C4-2B (cell line): ENCODE data around the gene CEP83.
"Not testable (repeated sequence)": the region's sequence is repeated elsewhere in the genome, so short reads cannot be mapped to it uniquely, and the experiment has no call there.

Source experiments
- H3K27ac ChIP-seq: fragments of 450-650 bp; 2 replicates; pipeline ENCODE4 v1.5.1; 2017
- ZFX ChIP-seq: fragments of 450-650 bp; IDR thresholded peaks from 2 replicates; pipeline ENCODE4 v1.6.1; 2017
- TF ChIP-seq, protein P1 (sequence below): fragments of 450-650 bp; conservative IDR thresholded peaks from 2 replicates; pipeline ENCODE4 v1.5.1; 2017; ENCODE audit warnings: mild to moderate bottlenecking

The CEP83 gene

DNA sequence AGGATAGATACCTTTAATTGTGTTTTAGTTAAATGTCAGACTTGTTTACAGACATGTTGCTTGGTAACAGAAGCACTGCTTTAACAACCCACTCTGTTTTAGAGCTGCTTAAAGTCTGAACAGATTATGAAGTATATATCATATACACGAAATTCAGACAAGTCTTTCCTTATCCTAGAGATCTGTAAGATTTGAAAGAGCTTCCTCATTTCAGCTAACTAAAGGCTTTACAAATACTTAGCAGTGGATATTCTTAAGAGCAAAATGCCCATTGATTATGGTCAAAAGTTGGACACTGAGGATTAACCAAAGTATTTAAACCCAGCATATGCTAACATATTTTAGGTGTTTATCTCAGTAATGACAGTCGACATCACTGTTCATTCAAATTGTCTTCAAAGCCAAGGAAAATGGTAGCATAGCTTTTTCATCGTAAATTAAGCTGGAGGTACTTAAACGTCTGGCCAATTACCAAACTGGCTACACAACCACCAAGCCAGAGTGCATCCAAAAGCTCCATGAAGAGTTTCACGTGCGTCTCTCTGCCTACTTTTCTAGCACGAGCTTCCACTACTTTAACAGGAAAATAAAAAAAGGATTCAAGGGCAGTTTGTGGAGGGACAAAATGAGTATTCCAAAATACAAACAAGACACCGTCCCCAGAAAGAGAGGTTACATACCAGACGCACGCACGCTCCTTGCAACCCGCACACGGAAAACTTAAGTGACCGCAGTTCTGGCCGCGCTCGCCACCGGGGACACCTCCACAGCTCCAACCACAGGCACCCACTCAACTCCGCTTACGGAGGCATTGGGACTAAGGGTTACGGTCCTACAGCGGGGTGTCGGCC is 565 bp downstream of the CEP83 start:
- TF ChIP-seq, protein P1, sequence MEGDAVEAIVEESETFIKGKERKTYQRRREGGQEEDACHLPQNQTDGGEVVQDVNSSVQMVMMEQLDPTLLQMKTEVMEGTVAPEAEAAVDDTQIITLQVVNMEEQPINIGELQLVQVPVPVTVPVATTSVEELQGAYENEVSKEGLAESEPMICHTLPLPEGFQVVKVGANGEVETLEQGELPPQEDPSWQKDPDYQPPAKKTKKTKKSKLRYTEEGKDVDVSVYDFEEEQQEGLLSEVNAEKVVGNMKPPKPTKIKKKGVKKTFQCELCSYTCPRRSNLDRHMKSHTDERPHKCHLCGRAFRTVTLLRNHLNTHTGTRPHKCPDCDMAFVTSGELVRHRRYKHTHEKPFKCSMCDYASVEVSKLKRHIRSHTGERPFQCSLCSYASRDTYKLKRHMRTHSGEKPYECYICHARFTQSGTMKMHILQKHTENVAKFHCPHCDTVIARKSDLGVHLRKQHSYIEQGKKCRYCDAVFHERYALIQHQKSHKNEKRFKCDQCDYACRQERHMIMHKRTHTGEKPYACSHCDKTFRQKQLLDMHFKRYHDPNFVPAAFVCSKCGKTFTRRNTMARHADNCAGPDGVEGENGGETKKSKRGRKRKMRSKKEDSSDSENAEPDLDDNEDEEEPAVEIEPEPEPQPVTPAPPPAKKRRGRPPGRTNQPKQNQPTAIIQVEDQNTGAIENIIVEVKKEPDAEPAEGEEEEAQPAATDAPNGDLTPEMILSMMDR, result no peak
- no peak for TF ChIP-seq ZFX
- H3K27ac ChIP-seq, result peak overlapping the region; percentile 78

DNA sequence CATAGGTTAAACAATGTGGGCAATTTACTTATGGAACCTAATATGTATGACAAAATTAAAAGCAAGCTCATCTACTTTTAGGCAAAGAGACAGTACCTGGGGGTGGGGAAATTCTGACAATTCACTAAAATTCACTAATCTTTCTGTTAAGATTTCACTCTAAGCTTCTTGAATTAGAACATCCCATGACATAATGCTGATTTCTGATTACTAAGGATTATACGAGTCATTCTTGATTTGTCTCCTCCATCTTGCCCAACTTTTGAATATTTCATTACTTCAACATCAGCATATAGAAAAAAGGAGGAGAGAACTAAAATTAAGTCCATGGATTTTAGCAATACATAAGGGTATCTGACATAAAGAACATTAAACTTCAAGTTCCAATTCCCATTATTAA is 2.4 kb downstream of the CEP83 start:
- no peak overlapping the region for H3K27ac ChIP-seq
- TF ChIP-seq, protein P1, result no peak
- no peak for TF ChIP-seq ZFX

DNA sequence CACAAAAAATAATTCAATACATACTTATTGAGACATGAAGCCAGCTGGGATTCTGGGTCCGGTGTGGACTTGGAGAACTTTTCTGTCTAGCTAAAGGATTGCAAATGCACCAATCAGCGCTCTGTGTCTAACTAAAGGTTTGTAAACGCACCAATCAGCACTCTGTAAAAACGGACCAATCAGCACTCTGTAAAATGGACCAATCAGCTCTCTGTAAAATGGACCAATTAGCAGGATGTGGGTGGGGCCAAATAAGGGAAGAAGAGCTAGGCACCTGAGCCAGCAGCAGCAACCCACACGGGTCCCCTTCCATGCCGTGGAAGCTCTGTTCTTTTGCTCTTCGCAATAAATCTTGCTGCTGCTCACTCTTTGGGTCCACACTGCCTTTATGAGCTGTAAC is 5.3 kb downstream of the CEP83 start:
- not testable (repeated sequence) for H3K27ac ChIP-seq

DNA sequence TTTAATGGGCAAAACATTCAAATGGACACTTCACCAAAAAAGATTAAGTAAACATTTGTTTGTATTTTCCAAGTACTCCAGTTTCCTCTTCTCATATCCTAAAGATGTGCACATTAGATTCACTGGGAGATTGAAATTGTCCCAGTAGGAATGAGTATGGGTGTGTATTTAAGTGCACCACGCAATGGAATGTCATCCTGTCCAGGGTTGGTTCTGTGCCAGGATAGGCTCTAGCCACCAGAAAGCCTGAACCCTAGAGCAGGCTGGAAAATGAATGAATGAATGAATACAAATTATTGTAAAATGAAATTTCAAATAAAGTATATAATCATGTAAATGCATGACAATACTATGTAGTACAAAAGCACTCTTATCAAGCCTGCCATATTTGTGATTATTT is 14.0 kb downstream of the CEP83 start:
- no peak for TF ChIP-seq ZFX
- TF ChIP-seq, protein P1, result no peak
- H3K27ac ChIP-seq, result no peak overlapping the region

DNA sequence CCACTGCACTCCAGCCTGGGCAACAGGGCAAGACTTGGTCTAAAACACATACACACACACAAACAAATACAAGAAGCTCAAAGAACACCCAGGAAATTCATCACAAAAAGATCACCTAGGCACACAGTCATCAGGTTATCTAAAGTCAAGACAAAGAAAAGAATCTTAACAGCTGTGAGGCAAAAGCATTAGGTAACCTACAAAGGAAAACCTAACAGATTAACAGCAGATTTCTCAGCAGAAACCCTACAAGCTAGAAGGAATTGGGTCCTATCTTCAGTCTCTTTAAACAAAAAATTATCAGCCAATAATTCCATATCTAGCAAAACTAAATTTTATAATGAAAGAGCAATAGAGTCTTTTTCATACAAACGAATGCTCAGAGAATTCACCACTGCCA is 22.4 kb downstream of the CEP83 start:
- H3K27ac ChIP-seq, result no peak overlapping the region
- TF ChIP-seq ZFX, result no peak
- TF ChIP-seq, protein P1, result no peak

DNA sequence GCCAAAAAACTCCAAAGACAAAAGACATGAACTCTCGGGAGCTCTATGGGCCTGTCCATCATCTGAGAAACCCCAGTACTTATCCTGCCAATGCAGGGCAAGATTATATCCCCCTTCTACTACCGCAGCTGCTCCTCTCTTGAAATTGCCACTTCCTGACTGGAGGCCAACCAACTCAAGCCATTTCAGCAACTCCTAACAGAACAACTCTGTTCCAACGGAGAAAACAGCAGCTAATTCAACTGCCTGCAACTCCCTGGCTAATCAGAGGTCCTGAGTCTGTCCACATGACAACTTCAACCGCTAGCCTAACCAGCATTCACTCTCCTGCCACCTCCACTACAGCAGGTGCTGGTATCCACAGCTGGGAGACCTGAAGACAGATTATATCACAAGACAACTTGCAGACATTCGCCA is 24.1 kb downstream of the CEP83 start:
- TF ChIP-seq, protein P1, result no peak
- no peak for TF ChIP-seq ZFX
- no peak overlapping the region for H3K27ac ChIP-seq

DNA sequence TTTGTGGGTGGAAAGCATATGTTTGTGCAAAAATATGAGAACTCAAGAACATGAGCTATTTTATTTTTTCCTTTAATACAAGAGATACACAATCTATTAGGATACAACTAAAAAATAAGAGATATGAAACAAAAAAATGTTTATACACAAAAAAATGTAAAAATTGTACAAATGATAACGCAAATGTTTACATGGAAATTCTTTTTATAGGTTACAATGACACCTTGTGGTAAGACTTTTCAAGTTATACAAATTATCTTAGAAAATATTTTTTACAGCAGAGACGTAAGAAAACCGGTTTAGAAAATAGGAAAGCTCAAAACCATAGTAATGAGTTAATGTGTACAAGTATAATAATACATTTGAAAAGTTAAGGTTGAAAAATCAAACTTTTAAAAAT is 25.5 kb downstream of the CEP83 start:
- no peak overlapping the region for H3K27ac ChIP-seq
- TF ChIP-seq, protein P1, result peak; percentile 29
- no peak for TF ChIP-seq ZFX

DNA sequence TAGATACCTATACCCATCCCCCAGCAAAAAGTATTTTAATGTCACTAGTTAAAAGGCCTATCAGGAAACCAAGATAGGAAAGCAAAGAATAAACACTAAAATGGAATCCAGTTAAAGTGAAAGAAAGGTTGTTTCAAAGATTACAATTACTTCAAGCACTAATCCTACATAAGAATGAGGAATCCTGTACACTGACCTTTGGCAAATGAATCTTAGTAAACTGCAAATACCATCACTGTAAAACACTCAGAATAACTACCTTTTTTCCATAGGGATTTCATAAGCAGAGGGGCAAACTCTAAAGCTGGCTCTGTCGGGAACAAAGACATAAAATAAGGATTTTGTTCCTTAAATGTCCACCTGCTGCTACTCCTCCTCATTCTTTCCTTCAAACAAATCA is 25.9 kb downstream of the CEP83 start:
- no peak overlapping the region for H3K27ac ChIP-seq
- TF ChIP-seq, protein P1, result no peak
- TF ChIP-seq ZFX, result no peak
